ENCODE results near the gene SP5.
"Not testable (repeated sequence)": the region's sequence is repeated elsewhere in the genome, so short reads cannot be mapped to it uniquely, and the experiment has no call there.

SP5 gene

GRCh38 chr2:170739507-170740046, 24.4 kb downstream of the SP5 start:
- DNase-seq: no peak

- DNase-seq: no peak
Observed at GRCh38 chr2:170740660-170741059, 25.5 kb downstream of the SP5 start.

- no peak for DNase-seq
Observed at GRCh38 chr2:170742000-170742399, 26.9 kb downstream of the SP5 start.

- DNase-seq: no peak
Observed at GRCh38 chr2:170742896-170743529, 27.9 kb downstream of the SP5 start.

GRCh38 chr2:170743530-170744239, 28.5 kb downstream of the SP5 start:
- DNase-seq: no peak

GRCh38 chr2:170744248-170745002, 29.3 kb downstream of the SP5 start:
- DNase-seq: peak; percentile 70 to 79

- peak in 1 of 2 donors; percentile 41 for DNase-seq
Observed at GRCh38 chr2:170745305-170745704, 30.2 kb downstream of the SP5 start.

GRCh38 chr2:170747921-170748320, 32.8 kb downstream of the SP5 start:
- peak in 1 of 2 donors; percentile 10 for DNase-seq

GRCh38 chr2:170751555-170751954, 36.4 kb downstream of the SP5 start:
- DNase-seq: not testable (repeated sequence)

- DNase-seq: no peak
Observed at GRCh38 chr2:170761572-170761971, 46.4 kb downstream of the SP5 start.

- DNase-seq: no peak
Observed at GRCh38 chr2:170762760-170763159, 47.6 kb downstream of the SP5 start.

- no peak for DNase-seq
Observed at GRCh38 chr2:170763232-170763631, 48.1 kb downstream of the SP5 start.

GRCh38 chr2:170764880-170765261, 49.7 kb downstream of the SP5 start:
- DNase-seq: no peak

GRCh38 chr2:170766693-170767092, 51.6 kb downstream of the SP5 start:
- DNase-seq: no peak

All from inflammatory macrophage (primary cell).